Osteocyte (in vitro differentiated cells): Measurements from ENCODE around the gene HIPK4. TPM values are rescaled to one million over a fixed set of nuclear protein-coding genes. Genes with fewer than 3 reads are reported as not detected.

ENCODE experiments used
- DNase-seq: peaks from one replicate; pipeline ENCODE4 v3.0.0; 2021; ENCODE audit warnings: mixed read lengths; ENCODE audit not compliant: unreplicated experiment; ENCODE audit errors: extremely low spot score
- H3K27ac Mint-ChIP-seq: one replicate; pipeline ENCODE4 v1.8.0; 2021; ENCODE audit warnings: mild to moderate bottlenecking, mixed read lengths; ENCODE audit not compliant: unreplicated experiment
- H3K27me3 Mint-ChIP-seq: one replicate; pipeline ENCODE4 v1.8.0; 2021; ENCODE audit warnings: mixed read lengths; ENCODE audit not compliant: unreplicated experiment
- H3K36me3 Mint-ChIP-seq: one replicate; pipeline ENCODE4 v1.8.0; 2021; ENCODE audit warnings: mixed read lengths; ENCODE audit not compliant: unreplicated experiment
- H3K4me1 Mint-ChIP-seq: one replicate; pipeline ENCODE4 v1.8.0; 2021; ENCODE audit warnings: mixed read lengths; ENCODE audit not compliant: unreplicated experiment
- H3K4me3 Mint-ChIP-seq: one replicate; pipeline ENCODE4 v1.8.0; 2021; ENCODE audit warnings: mild to moderate bottlenecking, moderate library complexity, mixed read lengths; ENCODE audit not compliant: unreplicated experiment
- H3K9me3 Mint-ChIP-seq: one replicate; pipeline ENCODE4 v1.8.0; 2021; ENCODE audit warnings: mixed read lengths; ENCODE audit not compliant: unreplicated experiment
- CTCF ChIP-seq: fragments of 200-600 bp; sonication (generic); IDR thresholded peaks from 2 replicates; pipeline ENCODE4 v1.5.0; 2021; ENCODE audit warnings: antibody characterized with exemption, mild to moderate bottlenecking, moderate library complexity
- total RNA-seq: library from RNA; stranded (reverse); gene quantifications from 2 replicates; pipeline ENCODE4 v1.2.1, GENCODE V29; 2021

Gene HIPK4
- total RNA-seq, 1 donor from 2014 or later: 0.21 TPM

- Mint-ChIP-seq H3K9me3 (no peaks in the 10 kb centered on the region), H3K36me3 (peaks cover 11% of the 10 kb centered on the region), H3K4me1 (peaks cover 19% of the 10 kb centered on the region), H3K27ac (peak overlapping the region; percentile 8), H3K4me3 (peak overlapping the region; percentile 79), H3K27me3 (no peaks in the 10 kb centered on the region)
- no peak for DNase-seq
- no peak for TF ChIP-seq CTCF
These were observed 23.1 kb downstream of the HIPK4 start for GRCh38 chr19:40366697-40367561.

GRCh38 chr19:40365613-40366401, 24.2 kb downstream of the HIPK4 start:
- H3K27me3 Mint-ChIP-seq: no peaks in the 10 kb centered on the region
- peak overlapping the region; percentile 77 for H3K27ac Mint-ChIP-seq
- DNase-seq: peak; percentile 93
- peaks cover 8% of the 10 kb centered on the region for H3K36me3 Mint-ChIP-seq
- H3K4me3 Mint-ChIP-seq: peak overlapping the region; percentile 79
- peaks cover 19% of the 10 kb centered on the region for H3K4me1 Mint-ChIP-seq
- TF ChIP-seq CTCF: no peak
- no peaks in the 10 kb centered on the region for H3K9me3 Mint-ChIP-seq

GRCh38 chr19:40365010-40365409, 25.0 kb downstream of the HIPK4 start:
- Mint-ChIP-seq H3K27ac (peak overlapping the region; percentile 77), H3K27me3 (no peaks in the 10 kb centered on the region), H3K36me3 (peaks cover 4% of the 10 kb centered on the region), H3K4me1 (peaks cover 20% of the 10 kb centered on the region), H3K9me3 (no peaks in the 10 kb centered on the region), H3K4me3 (peak overlapping the region; percentile 79)
- no peak for TF ChIP-seq CTCF
- no peak for DNase-seq

- no peak overlapping the region for H3K27ac Mint-ChIP-seq
- peaks cover 3% of the 10 kb centered on the region for H3K36me3 Mint-ChIP-seq
- no peak for DNase-seq
- H3K4me3 Mint-ChIP-seq: no peak overlapping the region
- TF ChIP-seq CTCF: no peak
- peaks cover 22% of the 10 kb centered on the region for H3K4me1 Mint-ChIP-seq
- H3K27me3 Mint-ChIP-seq: no peaks in the 10 kb centered on the region
- H3K9me3 Mint-ChIP-seq: no peaks in the 10 kb centered on the region
These were observed 26.9 kb downstream of the HIPK4 start for GRCh38 chr19:40363069-40363468.

- no peak overlapping the region for H3K4me3 Mint-ChIP-seq
- no peak overlapping the region for H3K27ac Mint-ChIP-seq
- TF ChIP-seq CTCF: no peak
- no peak for DNase-seq
- no peaks in the 10 kb centered on the region for H3K27me3 Mint-ChIP-seq
- H3K9me3 Mint-ChIP-seq: no peaks in the 10 kb centered on the region
- H3K36me3 Mint-ChIP-seq: peaks cover 3% of the 10 kb centered on the region
- peaks cover 23% of the 10 kb centered on the region for H3K4me1 Mint-ChIP-seq
These were observed 27.8 kb downstream of the HIPK4 start for GRCh38 chr19:40362160-40362559.
